Mesodermal cell (in vitro differentiated cells): ENCODE data around the gene DIP2B.

ENCODE experiments used
- H3K27ac ChIP-seq: 2 replicates; pipeline ENCODE4 v1.7.0; 2013; ENCODE audit warnings: mild to moderate bottlenecking, low read depth, low read length, moderate library complexity; ENCODE audit not compliant: severe bottlenecking
- H3K36me3 ChIP-seq: 2 replicates; pipeline ENCODE4 v1.7.1; 2013; ENCODE audit warnings: mild to moderate bottlenecking, low read length, moderate library complexity; ENCODE audit not compliant: control insufficient read depth, insufficient read depth
- H3K4me1 ChIP-seq: one replicate; pipeline ENCODE4 v1.7.1; 2013; ENCODE audit warnings: mild to moderate bottlenecking, low read length; ENCODE audit not compliant: insufficient read depth, control insufficient read depth, poor library complexity, severe bottlenecking
- H3K4me3 ChIP-seq: 2 replicates; pipeline ENCODE4 v1.7.0; 2013; ENCODE audit warnings: low read length, control low read depth, mild to moderate bottlenecking; ENCODE audit not compliant: insufficient read depth, poor library complexity, severe bottlenecking; ENCODE audit errors: extremely low read depth
- H3K9me3 ChIP-seq: 2 replicates; pipeline ENCODE4 v1.7.1; 2013; ENCODE audit warnings: mild to moderate bottlenecking, low read length, moderate library complexity; ENCODE audit not compliant: control insufficient read depth
- WGBS, 2 experiments: methylation state at CpG; one replicate each; pipeline ENCODE4 v1.1.5; 2013; ENCODE audit warnings: missing lambda C conversion rate in 2 of 2; ENCODE audit not compliant: insufficient coverage in 2 of 2; 5-methylcytosine and 5-hydroxymethylcytosine counted together

DIP2B gene

GRCh38 chr12:50580436-50580835, 75.7 kb downstream of the DIP2B start:
- Histone ChIP-seq H3K27ac (no peak overlapping the region), H3K4me3 (no peak overlapping the region), H3K9me3 (no peaks in the 10 kb centered on the region), H3K4me1 (peaks cover 11% of the 10 kb centered on the region), H3K36me3 (peaks cover 17% of the 10 kb centered on the region)
- 100% methylated on average over 1 of the region's 3 CpGs; no CpG with 5 or more reads in 1 of the 2 experiments for WGBS, 2 experiments

- Histone ChIP-seq H3K4me3 (no peak overlapping the region), H3K4me1 (peaks cover 10% of the 10 kb centered on the region), H3K36me3 (peaks cover 17% of the 10 kb centered on the region), H3K27ac (peak overlapping the region; percentile 10), H3K9me3 (no peaks in the 10 kb centered on the region)
- 89 to 98% methylated on average over 4 of the region's 10 CpGs for WGBS, 2 experiments
These were observed 76.7 kb downstream of the DIP2B start for GRCh38 chr12:50581226-50582184.

GRCh38 chr12:50584135-50584534, 79.3 kb downstream of the DIP2B start:
- H3K4me1 ChIP-seq: peaks cover 18% of the 10 kb centered on the region
- H3K36me3 ChIP-seq: peaks cover 17% of the 10 kb centered on the region
- WGBS, 2 experiments: 89 to 92% methylated on average over 1 of the region's 1 CpG

GRCh38 chr12:50589650-50590435, 85.1 kb downstream of the DIP2B start:
- Histone ChIP-seq H3K27ac (peak overlapping the region; percentile 94), H3K9me3 (no peaks in the 10 kb centered on the region), H3K4me3 (no peak overlapping the region), H3K36me3 (no peaks in the 10 kb centered on the region), H3K4me1 (peaks cover 18% of the 10 kb centered on the region)
- WGBS, 2 experiments: 87 to 88% methylated on average over 4 to 7 of the region's 8 CpGs

More at GRCh38 chr12:50584135-50584534, 79.3 kb downstream of the DIP2B start:
- no peak overlapping the region for H3K4me3 ChIP-seq
- no peaks in the 10 kb centered on the region for H3K9me3 ChIP-seq
- no peak overlapping the region for H3K27ac ChIP-seq

GRCh38 chr12:50590869-50591268, 86.1 kb downstream of the DIP2B start:
- no peak overlapping the region for H3K4me3 ChIP-seq
- peaks cover 21% of the 10 kb centered on the region for H3K4me1 ChIP-seq
- H3K36me3 ChIP-seq: no peaks in the 10 kb centered on the region
- no peaks in the 10 kb centered on the region for H3K9me3 ChIP-seq
- H3K27ac ChIP-seq: no peak overlapping the region

GRCh38 chr12:50595667-50596066, 90.9 kb downstream of the DIP2B start:
- no peak overlapping the region for H3K27ac ChIP-seq
- peaks cover 19% of the 10 kb centered on the region for H3K4me1 ChIP-seq
- no peak overlapping the region for H3K4me3 ChIP-seq
- H3K36me3 ChIP-seq: peaks cover 5% of the 10 kb centered on the region
- WGBS, 2 experiments: 92% methylated on average over 2 of the region's 3 CpGs; no CpG with 5 or more reads in 1 of the 2 experiments
- H3K9me3 ChIP-seq: no peaks in the 10 kb centered on the region

GRCh38 chr12:50597200-50598195, 92.7 kb downstream of the DIP2B start:
- peak overlapping the region; percentile 71 for H3K27ac ChIP-seq

GRCh38 chr12:50598321-50598862, 93.6 kb downstream of the DIP2B start:
- H3K27ac ChIP-seq: peak overlapping the region; percentile 71
- 81 to 100% methylated on average over 2 of the region's 2 CpGs for WGBS, 2 experiments
- no peaks in the 10 kb centered on the region for H3K9me3 ChIP-seq
- H3K4me3 ChIP-seq: no peak overlapping the region
- H3K36me3 ChIP-seq: peaks cover 5% of the 10 kb centered on the region
- peaks cover 19% of the 10 kb centered on the region for H3K4me1 ChIP-seq

More at GRCh38 chr12:50597200-50598195, 92.7 kb downstream of the DIP2B start:
- Histone ChIP-seq H3K4me3 (no peak overlapping the region), H3K36me3 (peaks cover 5% of the 10 kb centered on the region), H3K9me3 (no peaks in the 10 kb centered on the region), H3K4me1 (peaks cover 19% of the 10 kb centered on the region)
- WGBS, 2 experiments: 75 to 77% methylated on average over 4 to 5 of the region's 9 CpGs

GRCh38 chr12:50599366-50600095, 94.7 kb downstream of the DIP2B start:
- Histone ChIP-seq H3K27ac (no peak overlapping the region), H3K4me1 (peaks cover 19% of the 10 kb centered on the region)
- WGBS, 2 experiments: 97 to 100% methylated on average over 4 of the region's 7 CpGs

More at GRCh38 chr12:50599366-50600095, 94.7 kb downstream of the DIP2B start:
- Histone ChIP-seq H3K4me3 (no peak overlapping the region), H3K36me3 (peaks cover 5% of the 10 kb centered on the region), H3K9me3 (no peaks in the 10 kb centered on the region)
